Measurements from ENCODE around the gene MYL10.

- TF ChIP-seq CTCF (conservative IDR thresholded peaks at IDR 0.05; ENCODE audit: low read depth, low read length) = no peak
- TF ChIP-seq EZH2 (IDR thresholded peaks at IDR 0.05; ENCODE audit: borderline replicate concordance, low read depth, low read length, poor library complexity, severe bottlenecking) = no peak
Observed at GRCh38 chr7:101657171-101657570, 28.1 kb upstream of the MYL10 start.

Measured in A673 (cell line).